Measurements from ENCODE around the gene BACH2. TPM values are rescaled to one million over a fixed set of nuclear protein-coding genes. Genes with fewer than 3 reads are reported as not detected.

The BACH2 gene
- total and polyA plus RNA-seq, 7 donors: 0.12 to 16.9 (median 5.9) TPM

DNA sequence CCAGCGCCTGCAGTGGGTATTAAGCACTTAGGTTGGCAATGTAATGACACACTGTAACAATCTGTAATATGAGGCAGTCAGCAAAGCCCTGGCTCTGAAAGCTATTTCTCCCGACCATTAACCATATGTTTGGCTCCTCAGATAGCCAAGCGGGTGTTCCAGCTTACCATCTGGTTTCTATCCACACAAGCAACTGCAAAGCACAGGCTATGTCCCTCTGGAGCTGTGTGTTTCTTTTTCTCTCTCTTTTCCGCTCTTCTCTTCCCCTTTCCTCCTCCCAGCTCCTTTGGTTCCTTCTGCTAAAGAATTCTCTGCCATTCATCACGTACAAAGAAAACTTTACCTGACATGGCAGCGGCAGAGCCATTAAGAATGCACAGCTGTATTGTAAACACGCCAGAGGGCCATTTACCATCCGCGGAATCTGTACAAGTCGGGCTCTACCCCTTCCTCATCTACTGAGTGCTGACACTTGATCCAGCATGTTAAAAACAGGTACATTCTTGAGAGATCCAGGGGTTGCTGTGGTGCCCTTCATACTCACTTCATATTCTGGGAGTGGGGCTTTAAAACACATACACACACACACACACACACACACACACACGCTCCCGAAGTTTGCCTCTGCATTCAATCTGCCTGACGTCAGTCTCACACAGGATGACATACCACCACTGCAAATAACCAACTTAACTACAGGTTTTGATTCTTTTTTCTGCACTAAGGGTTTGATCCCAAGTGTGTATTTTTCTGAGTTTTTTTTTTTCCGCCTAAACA lies 77.2 kb downstream of the BACH2 start:
- Histone ChIP-seq H3K4me3 (peak overlapping the region; percentile 62), H3K27ac (peak overlapping the region; percentile 96), H3K4me1 (peaks cover 40% of the 10 kb centered on the region), H3K27me3 (ENCODE audit: insufficient read depth in 3 of 3, low read length in 2 of 3) (no peaks in the 10 kb centered on the region), H3K36me3 (ENCODE audit: insufficient read depth in 1 of 2, low read depth in 1 of 2) (no peaks in the 10 kb centered on the region), H3K9me3 (no peaks in the 10 kb centered on the region)
- ATAC-seq (peak; percentile 78 to 85 (median 82)), DNase-seq (peak in 1 of 2 donors; percentile 57)
- TF ChIP-seq CTCF (IDR thresholded peaks at IDR 0.05): no peak
- 16 to 26% (median 20%) methylated on average over 14 of the region's 14 CpGs for WGBS, 3 donors
- intact Hi-C loops (cut with DNase I): loop anchor here in 1 of 2 donors (2.0 to 10.0 kb wide), 6 partner anchors 65 to 255 kb away; no protein-coding TSS in a partner anchor

DNA sequence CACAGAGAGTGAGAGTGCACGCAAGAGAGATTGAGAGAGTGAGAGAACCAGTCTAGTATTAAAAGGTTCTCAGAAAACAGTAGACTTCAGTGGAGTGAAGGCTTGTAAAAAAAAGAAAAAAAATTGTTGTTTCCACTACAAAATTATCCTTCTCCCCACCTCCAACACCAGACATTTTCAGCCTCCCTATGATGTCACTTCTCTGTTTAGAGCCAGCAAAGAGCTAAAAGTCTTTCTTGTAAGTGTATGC lies 77.8 kb downstream of the BACH2 start:
- Histone ChIP-seq H3K4me3 (peak overlapping the region; percentile 62), H3K27ac (peak overlapping the region; percentile 96), H3K27me3 (ENCODE audit: insufficient read depth in 3 of 3, low read length in 2 of 3) (no peaks in the 10 kb centered on the region), H3K36me3 (ENCODE audit: insufficient read depth in 1 of 2, low read depth in 1 of 2) (no peaks in the 10 kb centered on the region), H3K4me1 (peaks cover 44% of the 10 kb centered on the region), H3K9me3 (no peaks in the 10 kb centered on the region)
- 0 to 15% (median 8%) methylated on average over 1 of the region's 1 CpG for WGBS, 3 donors
- DNase-seq: no peak
- no peak for TF ChIP-seq CTCF (IDR thresholded peaks at IDR 0.05)
- intact Hi-C loops (cut with DNase I): loop anchor here in 1 of 2 donors (2.0 to 10.0 kb wide), 6 partner anchors 66 to 256 kb away; no protein-coding TSS in a partner anchor
- ATAC-seq: no peak

DNA sequence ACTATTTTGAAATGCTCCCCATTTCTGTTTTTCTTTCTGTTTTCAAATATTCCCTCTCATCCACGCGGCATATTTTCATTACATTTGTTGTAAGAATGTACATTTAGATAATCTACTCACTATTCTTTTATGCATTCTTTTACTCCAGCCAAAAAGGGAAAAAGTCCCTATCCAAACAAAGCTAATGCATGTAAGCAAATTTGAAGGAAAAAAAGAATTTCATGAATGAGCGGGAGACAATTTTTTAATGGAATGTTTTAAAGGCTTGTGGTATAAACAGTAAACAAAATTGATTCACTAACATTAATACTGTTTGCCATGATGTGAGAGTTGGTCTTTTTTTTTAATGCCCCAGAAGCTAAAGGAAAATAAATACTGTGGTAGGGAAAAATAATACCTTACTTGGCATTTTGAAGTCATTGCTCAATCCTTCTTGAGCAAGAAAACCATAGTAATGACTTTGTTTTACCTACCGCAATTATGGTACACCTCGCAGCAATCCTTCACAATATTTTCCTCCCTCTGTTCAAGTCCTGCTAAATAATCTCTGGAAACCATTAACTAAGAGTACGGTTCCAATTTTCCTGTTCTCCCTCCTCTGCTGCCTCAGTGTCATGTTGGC lies 79.0 kb downstream of the BACH2 start:
- ATAC-seq (no peak), DNase-seq (no peak)
- Histone ChIP-seq H3K4me1 (peaks cover 48% of the 10 kb centered on the region), H3K27me3 (ENCODE audit: insufficient read depth in 3 of 3, low read length in 2 of 3) (no peaks in the 10 kb centered on the region), H3K36me3 (ENCODE audit: insufficient read depth in 1 of 2, low read depth in 1 of 2) (no peaks in the 10 kb centered on the region), H3K9me3 (no peaks in the 10 kb centered on the region), H3K4me3 (peak overlapping the region; percentile 62), H3K27ac (peak overlapping the region; percentile 96)
- TF ChIP-seq CTCF (IDR thresholded peaks at IDR 0.05): no peak
- WGBS, 3 donors: 50 to 59% (median 54%) methylated on average over 6 of the region's 6 CpGs
- intact Hi-C loops (cut with DNase I): loop anchor here in 1 of 2 donors (2.0 to 10.0 kb wide), 6 partner anchors 67 to 257 kb away; no protein-coding TSS in a partner anchor

GRCh38 chr6:90216072-90216977 lies 80.3 kb downstream of the BACH2 start:
- Histone ChIP-seq H3K4me3 (no peak overlapping the region), H3K36me3 (ENCODE audit: insufficient read depth in 1 of 2, low read depth in 1 of 2) (no peaks in the 10 kb centered on the region), H3K27ac (peak overlapping the region; percentile 96), H3K9me3 (no peaks in the 10 kb centered on the region), H3K4me1 (peaks cover 48% of the 10 kb centered on the region), H3K27me3 (ENCODE audit: insufficient read depth in 3 of 3, low read length in 2 of 3) (no peaks in the 10 kb centered on the region)
- intact Hi-C loops (cut with DNase I): loop anchor here in 1 of 2 donors (10.0 kb wide), 2 partner anchors 242 to 258 kb away; no protein-coding TSS in a partner anchor
- ATAC-seq: no peak
- 51 to 69% (median 54%) methylated on average over 14 of the region's 14 CpGs for whole genome bisulfite sequencing, 3 donors
- TF ChIP-seq CTCF (IDR thresholded peaks at IDR 0.05): no peak
- no peak for DNase-seq
